NCI-H2227 (cell line): Measurements from ENCODE around the gene CCDC188.

Source experiments
- DNase-seq: peaks from one replicate; lab custom pipeline; 2025; ENCODE audit not compliant: unreplicated experiment; lab: John Stamatoyannopoulos, UW

CCDC188 gene

DNA sequence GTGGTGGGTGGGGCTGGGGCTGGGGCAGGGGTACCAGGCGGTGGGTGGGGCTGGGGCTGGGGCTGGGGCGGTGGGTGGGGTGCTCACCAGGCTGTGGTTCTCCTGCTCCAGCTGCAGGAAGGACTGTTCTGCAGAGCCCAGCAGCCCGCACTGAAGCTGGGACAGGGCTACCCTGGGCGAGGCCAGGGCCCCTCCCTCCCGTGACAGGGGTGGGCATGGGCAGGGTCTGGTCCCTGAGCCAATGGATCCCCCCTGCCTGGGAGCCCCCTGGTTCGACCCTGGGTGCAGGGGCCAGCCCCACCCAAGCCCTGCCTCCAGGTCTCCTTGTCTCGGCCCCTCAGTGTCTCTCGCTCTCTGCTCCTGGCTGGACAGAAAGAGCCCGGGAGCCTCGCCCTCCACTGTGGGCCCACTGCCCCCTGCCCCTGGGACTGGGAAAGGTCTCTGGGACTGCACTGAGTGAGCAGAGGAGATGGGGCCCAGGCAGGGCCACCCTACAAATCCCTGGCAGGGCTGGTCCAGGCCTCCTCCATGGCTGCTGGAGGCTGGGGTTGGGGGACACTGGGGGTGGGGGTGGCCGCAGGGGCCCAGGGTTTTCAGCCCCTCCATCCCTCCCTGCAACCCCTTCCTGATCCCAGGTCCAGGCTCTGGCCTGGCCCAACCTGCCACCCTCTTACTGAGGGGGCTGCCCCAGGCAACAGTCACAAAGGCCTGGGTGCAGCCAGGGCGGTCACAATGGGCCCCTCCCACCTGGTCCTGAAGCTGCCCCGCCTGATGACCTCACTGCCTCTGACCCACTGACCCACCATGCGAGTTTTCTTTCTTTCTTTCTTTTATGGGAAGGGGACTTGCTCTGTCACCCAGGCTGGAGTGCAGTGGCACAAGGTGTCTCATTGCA, at the start of gene CCDC188:
TSS of gene CCDC188 (minus strand) at position 675 of the 895 bp plus-strand sequence. CDS start at position 606, 69 bp downstream.
- no peak for DNase-seq

DNA sequence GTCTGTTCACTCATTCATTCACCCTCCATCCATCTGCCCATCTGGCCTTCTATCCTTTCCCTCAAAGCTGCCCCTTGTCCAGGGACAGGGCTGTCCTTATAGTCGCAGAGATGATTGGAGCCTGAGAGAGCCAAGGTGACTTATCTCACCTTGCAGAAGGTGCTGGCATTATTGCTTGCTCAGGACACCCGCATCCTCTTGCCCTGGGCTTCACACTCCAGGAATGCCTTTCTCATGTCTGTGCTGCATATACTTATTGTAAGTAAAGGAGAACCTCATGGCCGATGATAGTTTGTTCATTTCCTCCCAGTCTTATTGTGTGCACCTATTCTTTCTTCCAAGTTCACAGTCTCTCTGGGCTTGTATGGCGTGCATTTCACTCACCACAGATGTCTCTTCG, 49.1 kb upstream of the CCDC188 start:
- DNase-seq = no peak

DNA sequence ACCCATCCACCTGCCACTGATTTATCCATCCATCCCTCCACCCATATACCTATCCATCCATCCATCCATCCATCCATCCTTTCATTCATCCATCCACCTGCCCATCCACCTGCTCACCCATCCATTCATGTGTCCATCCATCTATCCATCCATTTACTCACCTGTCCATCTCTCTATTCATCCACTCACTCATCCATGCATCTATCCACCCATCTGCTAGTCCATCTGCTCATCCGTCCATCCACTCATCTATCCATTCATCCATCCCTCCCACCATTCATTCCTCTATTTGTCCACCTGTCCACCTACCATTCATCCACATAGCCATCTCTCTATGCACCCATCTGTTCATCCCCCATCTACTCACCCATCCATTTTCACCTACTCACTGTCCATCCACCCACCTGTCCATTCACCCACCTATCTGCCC, 48.6 kb upstream of the CCDC188 start:
- no peak for DNase-seq

DNA sequence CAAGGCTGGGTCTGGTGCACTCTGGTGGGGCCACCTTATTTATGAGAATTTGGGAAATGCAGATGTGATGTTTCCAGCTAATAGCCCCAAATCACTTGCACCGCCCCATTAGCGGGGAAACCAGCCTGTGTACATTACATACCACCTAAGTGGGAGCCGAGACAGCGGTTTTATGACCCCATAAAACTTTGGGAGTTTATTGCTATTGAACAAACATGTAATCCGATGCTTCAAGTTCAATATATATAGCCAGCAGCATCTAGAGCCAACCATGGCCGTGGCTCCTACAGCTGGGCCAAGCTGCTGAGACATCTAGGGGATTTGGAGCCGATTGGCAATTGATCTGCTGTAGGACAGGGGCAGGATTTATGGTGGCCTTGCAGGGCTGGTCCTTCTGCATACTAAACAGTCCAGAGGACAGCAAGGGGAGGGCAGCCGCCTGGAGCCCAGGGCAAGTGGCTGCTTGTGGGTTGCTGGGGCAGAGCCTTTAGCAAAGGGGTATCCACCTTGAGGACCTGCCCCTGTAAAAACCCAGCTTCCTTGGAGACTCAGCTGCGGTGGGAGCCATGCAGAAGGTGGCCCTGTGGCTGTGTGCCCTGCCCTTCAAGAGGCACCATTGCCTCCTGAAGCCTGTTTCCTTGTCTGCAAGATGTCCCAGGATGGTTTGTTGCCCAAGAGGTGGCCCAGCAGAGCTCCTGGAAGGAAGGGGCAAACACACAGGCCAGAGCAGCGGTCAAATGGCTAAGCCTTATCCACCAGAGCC, 47.9 kb upstream of the CCDC188 start:
- DNase-seq = no peak

DNA sequence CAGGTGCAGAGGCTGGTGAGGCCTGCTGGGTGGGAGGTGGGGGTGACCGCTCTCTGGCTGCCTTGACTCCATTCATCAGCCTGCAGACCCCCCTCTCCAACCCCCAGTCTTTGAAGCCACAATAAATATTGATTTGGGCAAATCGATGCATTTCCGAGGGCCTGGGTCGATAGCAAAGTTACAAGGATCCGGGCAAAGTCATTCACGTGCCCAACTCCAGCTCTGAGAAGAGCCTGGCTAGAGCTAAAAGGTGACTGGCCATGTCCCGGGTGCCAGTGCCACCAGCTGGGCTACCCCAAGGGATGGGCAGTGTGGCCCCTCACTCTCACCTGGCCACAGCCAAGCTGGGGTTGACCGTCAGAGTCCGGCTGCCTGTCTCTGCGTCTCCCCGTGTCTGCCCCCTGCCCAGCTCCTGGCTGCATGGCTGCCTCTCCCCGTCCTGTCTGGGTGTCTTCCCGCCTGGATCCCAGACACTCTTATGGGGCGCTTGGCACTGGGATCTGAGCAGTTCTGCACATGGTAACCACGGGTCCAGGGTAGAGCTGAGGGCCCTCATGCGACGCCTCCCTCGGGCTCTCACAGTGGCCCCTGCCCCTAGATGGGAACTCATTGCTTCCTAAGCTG, 46.7 kb upstream of the CCDC188 start:
- no peak for DNase-seq

DNA sequence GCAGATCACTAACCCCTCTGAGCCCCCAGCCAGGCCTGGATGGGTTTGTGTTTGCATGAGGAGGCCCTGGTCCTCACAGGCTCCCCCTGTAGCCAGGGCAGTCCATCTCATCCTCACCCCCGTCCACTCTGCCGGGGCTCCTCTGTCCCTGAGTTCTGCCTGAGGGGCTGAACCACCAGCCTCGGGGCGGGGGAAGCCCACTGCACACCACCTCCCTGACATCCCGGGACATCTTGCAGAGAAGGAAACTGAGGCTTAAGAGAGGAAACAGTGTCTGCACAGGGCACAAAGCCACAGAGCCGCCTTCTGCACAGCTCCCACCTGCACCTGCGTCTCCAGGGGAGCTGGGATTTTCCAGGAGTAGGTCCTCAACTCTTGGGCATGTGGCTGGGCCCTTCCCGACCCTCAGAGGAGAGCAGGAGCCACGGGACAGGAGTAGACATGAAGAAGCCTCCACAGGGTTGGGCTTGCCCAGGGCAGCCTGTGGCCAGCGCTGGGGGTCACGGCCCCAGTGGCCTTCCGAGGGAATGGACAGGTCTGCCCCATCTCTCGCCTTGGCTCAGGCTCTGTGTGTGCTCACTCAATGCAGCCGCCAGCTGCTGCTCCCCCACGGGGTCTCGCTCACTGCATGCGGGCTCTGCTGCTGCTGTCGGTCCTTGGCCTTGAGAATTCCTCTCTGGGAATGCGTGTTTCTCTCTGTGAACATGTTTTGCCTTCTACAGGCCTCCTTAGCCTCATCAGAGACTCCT, 45.4 kb upstream of the CCDC188 start:
- DNase-seq = no peak

DNA sequence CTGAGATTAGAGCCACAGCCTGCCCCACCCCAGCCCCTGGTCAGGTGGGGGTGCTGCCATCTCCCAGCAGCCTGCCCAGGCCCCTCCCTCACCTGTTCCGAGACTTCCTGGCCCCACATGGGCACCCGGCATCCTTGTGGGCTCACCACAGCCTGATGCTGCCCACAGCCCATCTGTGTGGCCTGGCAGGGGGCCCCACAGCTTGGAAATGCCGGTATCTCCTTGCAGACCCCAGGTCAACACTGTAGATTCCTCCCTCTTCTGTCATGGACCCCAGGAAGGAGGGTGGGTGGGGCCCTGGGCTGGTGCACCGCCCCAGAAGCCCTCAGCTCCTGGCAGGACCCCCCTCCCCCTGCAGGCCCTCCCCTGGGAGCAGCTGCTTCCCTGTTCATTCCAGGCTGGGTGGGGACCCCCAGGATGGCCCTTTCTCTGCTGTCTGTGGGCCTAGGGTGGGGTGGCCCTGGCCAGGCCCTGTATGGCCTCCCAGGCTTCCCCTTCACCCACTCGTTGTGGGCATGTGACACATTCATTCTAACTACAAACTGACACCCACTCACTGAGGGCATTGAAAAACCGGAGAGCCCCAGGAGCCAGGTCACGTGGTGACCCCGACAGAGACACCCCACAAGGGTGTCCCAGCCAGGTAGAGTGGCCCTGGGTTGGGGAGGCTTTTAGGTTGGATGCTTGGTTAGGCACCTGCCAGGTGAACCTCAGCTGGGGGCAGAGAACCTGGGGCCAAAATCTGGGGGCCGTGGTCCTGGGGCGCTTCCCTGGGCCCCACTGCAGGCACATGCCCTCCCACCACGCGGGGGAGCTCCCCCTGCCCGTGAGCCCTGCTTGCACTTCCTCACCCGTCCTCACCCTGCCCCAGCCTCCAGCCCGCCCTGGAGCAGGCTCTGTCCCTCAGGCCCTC, 44.1 kb upstream of the CCDC188 start:
- no peak for DNase-seq

DNA sequence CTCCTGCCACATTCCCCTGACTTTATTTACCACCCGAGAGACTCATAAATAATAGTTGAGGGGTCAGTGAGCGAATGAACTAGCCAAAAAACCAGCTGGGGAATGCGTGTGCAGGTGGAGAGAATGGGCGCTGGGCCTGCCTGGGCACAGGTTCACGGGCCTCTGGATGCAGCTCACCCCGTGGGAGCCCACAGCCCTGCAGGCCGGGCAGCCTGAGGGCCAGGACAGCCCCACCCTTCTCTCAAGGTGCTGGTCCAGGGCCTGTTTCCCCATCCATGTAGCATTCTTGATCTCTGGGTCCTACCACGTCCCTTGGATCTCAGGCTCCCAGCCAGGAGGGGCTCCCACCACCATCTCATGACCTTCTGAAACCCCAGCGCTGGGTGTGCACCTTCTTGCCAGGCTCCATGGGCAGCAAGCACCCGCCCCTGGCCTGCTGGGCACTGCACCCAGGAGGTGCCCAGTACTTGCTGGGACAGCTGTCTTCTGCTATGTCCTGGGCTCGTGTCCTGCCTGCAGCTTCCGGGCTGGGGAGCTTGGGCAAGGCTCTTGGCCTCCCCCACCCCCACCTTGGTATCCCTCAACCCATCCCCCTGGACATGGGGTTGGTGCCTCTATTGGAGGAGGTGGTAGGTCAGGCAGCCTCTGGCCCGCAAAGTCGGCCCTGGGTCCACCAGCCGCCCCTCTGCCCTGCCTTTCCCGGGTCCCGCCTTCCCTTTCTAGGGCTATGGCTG, 43.1 kb upstream of the CCDC188 start:
- DNase-seq = no peak

DNA sequence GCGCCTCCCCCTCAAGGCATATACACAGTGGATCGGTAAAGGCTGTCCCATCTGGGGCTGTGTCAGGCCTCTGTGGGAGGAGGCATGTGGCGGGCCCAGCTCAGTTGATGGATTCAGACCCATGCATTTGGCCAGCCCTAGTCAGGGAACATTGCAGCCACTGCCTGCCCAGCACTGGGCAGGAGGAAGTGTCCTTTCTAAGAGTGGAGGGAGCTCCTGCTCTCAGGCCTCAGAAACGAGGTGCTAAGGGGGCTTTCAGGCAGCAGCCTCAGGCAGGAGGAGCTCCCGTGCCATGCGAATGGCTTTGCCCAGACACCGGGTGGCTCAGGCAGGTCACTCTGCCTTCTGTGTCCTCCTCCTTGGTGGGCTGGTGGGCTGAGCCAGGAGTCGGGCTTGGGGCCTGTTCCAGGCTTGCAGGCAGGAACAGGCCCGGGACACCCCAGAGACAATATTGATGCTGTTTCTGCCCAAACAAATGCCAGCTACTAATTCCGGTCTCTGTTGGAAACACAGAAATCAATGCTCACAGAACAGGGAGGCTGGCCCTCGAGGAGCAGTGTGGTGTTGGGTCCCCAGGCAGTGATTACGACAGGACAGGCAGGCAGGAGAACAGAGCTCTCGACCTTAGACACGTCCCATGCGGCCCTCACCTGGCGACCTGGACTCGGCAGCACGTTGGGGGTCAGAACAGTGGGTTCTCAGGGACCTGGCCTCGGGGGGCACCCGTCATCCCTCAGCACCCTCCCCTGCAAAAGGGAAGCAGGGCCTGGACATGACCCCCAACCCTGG, 42.3 kb upstream of the CCDC188 start:
- DNase-seq = no peak

DNA sequence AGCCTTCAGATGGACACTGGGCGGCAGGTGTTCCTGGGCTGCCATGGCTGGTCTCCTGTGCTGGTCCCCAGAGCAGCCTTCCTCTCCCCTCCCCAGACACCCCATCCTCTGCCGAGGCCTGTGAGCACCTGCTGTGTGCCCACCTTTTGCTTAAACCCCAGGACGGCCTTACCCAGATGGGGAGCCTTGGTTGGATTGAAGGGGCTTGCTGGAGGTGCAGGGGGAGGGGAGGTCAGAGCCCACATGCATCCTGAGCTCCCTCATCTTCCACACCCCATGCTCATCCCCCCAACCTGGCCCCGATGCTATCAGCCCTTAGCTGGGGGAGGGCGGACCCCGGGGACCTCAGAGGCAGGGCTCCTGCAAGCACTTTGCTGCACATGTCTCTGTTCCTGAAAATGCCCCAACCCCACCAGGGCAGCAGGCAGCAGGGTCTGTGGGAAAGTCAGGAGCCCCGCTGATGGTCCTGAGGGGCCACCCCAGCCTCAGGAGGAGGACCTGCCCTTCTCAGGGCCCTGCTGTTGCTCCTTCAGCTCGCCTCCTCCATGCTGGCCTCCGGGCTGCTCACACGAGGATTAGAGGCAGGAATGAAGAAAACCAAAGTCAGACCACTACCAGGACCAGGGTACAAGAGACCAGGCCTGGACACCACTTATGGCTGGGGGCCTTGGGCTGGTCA, 41.6 kb upstream of the CCDC188 start:
- no peak for DNase-seq

DNA sequence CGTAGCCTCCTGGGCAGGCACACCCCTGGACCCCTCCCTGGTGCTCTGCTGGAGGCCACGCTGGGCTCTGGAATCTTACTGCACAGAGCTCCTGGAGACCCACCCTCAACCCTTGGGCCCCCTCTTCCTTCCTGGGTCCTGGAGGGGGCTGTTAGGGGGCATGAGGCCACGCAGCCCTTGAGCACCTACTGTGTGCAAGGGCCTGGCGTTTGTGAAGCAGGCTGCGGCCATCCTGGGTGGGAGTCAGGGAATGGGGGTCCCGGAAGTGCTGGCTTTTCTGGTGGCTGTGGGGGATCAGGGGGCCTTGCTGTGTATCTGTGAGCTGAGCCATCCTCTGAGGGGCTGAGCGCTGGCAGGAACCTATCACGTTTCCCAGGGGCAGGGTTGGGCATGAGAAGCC, 40.9 kb upstream of the CCDC188 start:
- no peak for DNase-seq

DNA sequence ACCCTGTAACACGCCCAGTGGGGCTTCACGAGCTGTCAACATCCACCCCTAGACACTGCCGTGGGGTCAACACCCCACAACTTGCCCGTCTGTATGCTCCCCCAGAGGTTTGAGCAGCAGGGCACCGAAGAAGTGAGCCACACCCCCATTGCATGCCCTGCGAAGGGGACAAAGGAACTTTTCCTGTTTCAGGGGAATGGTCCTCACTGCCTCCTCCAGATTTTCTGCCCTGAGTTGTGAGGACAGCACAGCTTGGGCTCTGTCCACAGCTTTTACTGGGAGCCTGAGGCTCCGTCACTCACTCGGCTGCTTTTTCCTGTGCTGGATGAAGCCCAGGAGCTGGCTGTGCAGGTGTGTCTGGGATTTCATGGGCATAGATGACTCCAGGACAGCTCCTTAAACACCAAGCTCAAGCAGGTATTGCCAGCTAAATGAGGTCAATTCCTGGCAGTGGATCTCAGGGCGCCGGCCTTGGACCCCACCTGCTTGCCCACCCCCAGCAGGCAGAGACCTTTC, 40.2 kb upstream of the CCDC188 start:
- DNase-seq = no peak

DNA sequence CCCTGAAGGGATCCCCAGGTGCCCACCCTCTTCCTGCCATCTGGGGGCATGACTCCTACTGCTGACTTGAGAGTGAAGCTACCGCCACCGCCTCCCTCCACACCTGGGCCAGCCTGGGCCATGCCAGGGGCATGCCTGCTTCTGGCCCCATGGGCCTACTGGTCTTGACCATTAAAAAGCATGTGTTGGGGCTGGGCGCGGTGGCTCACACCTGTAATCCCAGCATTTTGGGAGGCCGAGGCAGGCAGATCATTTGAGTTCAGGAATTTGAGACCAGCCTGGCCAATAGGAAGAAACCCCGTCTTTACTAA, 37.7 kb upstream of the CCDC188 start:
- DNase-seq = no peak

DNA sequence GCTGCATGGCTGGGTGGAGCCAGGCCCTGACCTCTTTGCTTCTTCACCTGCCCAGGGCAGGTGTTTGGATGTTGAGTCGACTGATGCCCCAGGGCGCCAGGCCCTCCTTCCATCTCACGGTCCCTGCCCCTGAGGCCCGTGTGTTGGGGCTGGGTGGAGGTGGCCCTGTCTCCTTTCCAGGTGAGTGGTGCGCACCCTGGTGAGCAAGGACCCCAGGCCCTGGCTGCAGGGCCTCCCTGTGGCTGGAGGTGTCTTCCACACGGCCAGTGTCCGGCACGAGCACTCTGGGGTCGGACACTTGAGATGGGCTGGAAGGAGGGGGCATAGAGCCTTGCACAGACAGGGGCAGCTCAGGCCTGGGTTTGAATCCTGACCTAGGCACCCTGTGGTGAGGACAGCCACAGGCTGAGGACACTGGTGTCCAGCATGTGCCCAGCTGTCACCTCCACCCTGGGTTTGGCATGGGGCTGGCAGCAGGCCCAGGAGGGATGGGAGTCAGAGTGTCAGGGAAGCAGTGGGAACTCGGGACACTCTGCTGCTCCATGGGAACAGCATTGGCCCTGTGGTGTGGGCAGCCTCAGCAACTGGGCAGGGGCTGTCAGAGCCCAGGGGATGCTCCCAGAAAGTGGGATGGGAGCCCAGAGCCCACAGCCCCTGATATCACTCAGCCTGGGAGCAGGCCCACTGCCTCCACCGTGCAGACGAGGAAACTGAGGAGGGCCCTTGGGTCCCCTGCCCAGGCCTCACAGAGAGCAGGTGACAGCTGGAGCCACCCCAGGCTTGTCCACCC, 37.1 kb upstream of the CCDC188 start:
- DNase-seq = no peak

DNA sequence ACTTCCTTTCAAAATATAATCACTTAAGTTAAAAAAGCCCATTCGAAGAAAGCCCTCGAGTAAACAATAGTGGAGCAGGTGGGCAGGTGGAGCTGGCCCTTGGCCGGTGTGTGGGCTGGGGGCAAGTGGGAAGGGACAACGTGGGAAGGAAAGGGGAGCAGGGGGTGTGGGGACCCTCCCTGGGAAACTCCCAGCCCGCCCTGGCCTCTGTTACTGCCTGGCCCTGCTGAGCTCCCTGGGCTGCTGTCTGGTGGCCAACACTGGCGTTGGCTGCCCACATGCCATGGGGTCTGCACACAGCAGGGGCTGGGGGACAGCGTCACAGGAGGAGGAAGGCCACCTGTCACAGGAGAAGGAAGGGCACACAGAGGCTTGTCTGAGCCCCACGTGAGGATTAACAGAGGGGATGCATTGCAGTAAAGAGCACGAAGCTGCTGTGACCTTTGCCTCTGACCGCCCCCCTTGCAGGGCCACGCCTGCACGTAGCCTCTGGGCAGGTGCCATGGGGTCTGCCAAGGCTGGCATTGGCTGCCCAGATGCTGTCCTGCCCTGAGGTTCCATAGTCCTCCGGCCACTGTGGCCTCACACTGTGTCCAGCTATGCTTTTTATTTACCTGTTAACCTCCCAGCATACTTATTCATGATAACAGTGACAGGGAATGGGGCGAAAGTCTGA, 36.2 kb upstream of the CCDC188 start:
- no peak for DNase-seq

DNA sequence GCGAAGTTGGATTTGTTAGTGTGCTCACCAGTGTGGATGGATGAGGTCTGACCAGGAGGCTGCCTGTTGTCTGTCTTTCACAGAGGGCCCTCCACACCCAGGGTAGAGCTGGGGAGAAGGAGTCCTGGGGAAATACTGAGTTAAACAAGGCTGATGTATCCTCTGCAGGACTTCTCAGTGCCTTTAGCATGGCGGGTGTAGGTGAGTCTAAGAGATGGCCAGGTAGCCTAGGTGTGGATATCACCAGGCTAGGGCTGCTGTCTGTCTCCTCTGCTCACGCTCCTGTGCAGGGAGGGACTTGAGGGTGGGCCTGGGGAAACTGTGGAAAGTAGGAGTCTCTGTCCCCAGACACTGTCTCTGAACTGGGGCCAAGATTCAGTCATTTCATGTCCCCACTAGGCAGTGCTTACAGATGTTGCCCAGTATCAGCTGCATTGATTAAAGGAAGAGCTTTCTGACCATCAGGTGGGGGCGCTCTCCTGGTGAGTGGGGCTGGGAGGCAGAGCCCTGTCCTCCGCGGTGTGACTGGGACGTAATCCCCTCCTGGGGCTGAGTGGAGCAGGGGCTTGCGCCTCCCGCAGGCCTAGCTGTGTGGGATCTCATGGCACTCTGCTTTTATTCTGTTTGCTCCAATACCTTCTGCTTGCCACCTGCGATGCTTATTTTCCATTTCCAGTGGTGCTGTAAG, 35.5 kb upstream of the CCDC188 start:
- peak; percentile 26 for DNase-seq
